Measurements from ENCODE around the gene NHLRC4.

The NHLRC4 gene

DNA sequence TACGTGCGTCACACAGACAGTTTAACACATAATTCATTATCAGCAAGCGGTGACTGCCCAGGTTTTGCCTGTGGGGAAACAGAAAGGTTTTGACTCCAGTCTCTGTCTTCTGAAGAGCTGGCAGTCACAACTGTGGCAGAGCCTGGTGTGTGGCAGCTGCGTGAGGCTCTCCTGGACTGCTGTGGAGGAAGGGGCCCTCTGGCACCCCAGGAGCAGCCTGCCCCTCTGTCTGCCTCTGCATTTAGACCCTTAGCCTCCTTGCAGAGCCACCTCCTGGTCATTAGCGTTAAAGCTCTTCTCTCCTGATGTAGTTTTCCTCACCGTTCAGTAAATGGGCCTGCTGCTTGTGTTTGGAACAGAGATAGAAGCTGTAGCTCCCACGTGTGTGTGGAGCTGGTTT lies 34.0 kb downstream of the NHLRC4 start:
- DNase-seq, result no peak

DNA sequence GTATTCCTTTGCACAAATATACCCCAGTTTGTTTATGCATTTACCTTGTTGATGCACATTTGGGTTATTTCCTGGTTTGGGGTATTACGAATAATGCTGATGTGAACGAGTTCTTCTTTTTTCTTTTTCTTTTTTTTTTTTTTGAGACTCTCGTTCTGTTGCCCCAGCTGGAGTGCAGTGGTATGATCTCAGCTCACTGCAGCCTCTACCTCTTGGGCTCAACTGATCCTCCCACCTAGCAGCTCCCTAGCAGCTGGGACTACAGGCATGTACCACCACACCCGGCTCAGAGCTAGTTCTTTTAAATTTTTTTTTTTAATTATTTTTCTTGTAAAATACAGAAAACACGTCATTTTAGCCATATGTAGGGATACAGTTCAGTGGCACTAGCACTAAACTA lies 37.1 kb downstream of the NHLRC4 start:
- DNase-seq, result no peak

GRCh38 chr16:606656-607307 lies 40.0 kb downstream of the NHLRC4 start:
- no peak for DNase-seq

DNA sequence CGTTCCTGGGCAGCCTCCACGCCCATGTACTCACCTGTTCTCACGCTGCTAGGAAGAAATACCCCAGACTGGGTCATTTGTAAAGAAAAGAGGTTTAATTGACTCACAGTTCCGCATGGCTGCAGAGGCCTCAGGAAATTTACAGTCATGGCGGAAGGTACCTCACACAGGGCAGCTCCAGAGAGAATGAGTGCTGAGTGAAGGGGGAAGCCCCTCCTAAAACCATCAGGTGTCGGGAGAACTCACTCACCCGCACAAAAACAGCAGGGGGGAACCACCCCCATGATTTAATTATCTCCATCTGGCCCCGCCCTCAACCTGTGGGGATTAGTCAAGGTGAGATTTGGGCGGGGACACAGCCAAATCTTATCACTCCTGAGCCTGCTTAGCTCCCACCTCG lies 41.2 kb downstream of the NHLRC4 start:
- DNase-seq, result peak in 1 of 2 experiments; percentile 58

DNA sequence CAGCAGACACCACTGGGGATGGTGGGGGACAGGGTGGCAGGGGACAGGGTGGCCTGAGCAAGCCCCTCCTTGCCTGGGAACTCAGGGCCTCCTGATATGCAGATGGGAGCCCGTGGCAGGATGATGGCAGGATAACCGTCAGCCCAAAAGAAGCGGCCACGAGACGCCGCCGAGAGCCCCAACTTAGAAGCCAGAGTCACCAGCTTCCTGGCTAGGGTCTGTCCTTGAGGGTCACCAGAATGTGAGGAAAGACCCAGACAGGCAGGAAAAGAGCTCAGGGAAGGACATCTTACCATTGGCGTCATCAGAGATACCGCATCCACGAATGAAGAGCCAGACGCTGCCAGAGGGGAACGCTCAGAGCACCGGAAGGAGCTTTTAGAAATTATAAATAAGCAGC lies 42.5 kb downstream of the NHLRC4 start:
- no peak for DNase-seq

GRCh38 chr16:609984-610383 lies 43.2 kb downstream of the NHLRC4 start:
- DNase-seq, result no peak

DNA sequence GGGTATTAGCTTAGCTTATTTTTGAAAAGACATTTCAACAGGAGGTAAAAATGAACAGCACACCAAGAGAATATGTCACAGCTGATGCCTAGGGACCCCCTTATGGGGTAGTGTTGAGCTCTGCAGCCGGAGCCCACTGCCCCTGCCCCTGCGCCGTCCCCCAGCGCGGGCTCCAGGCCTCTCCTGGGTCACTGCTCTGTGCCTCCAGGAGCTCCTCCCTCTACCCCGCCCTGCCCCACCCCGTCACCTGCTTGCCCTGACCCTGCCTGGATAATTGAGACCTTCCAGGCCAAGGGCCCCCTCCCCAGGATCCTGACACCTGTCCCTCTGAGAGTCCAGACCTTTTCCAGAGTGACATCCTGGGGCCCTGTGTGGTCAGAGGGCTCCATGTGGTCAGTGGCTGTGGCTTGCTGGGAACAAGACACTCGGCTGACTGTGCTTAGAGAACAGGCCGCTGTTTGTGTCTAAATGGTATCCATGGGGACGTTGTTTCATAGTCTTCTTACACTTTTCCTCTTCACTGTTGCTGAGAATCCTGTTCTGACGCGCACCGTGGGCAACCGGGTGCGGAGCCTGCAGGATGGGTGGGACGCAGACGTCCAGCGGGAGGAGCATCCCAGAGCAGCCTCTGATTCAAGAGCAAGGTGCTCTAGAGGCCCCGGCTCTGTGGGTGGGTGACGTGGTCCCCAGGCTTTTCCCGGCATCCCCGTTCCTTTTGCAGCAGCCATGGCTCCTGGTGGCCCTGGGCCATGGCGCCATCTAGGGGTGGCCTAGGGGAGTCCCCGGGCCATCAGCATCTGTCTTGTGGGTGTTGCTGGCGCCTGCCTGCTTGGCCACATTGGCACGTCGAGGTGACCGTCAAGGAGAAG lies 43.9 kb downstream of the NHLRC4 start:
- no peak for DNase-seq

GRCh38 chr16:615122-615521 lies 48.3 kb downstream of the NHLRC4 start:
- DNase-seq, result no peak

- DNase-seq, result no peak
Observed at GRCh38 chr16:616733-617586, 50.2 kb downstream of the NHLRC4 start.

- no peak for DNase-seq
Observed at GRCh38 chr16:617855-618254, 51.0 kb downstream of the NHLRC4 start.

Data from NCI-H2081 (cell line).